H1 (cell line): ENCODE measurements around the gene CACNA1E. TPM values are rescaled to one million over a fixed set of nuclear protein-coding genes. Genes with fewer than 3 reads are reported as not detected.
A peak's percentile ranks its signal among the peaks of the same experiment; 100 is the strongest.

Experiments used
- CTCF ChIA-PET: fragments of 300-600 bp; sonication (Branson Sonifier 250); formaldehyde crosslinking; loops from one replicate; lab custom pipeline; 2021; ENCODE audit not compliant: partially characterized antibody; lab: Charles Lee
- POLR2A ChIA-PET: fragments of 300-600 bp; sonication (Branson Sonifier 250); formaldehyde crosslinking; loops from one replicate; lab custom pipeline; 2021; ENCODE audit warnings: inconsistent platforms; ENCODE audit not compliant: partially characterized antibody; lab: Charles Lee
- DNase-seq, 2 experiments: peaks; one replicate each; pipeline versions ENCODE4 v3.0.0 to v3.0.0-alpha.2; 2010 to 2022; ENCODE audit warnings: low spot score in 2 of 2, low read depth in 1 of 2, mixed read lengths in 1 of 2
- FAIRE-seq: peaks from 2 replicates; lab custom pipeline; 2011; peaks lifted over from hg19 to GRCh38; lab: Jason Lieb, UNC
- H2AFZ ChIP-seq: 2 replicates; pipeline ENCODE4 v1.8.1; 2012; ENCODE audit warnings: low read length, inconsistent platforms
- H2AK5ac ChIP-seq: 2 replicates; pipeline ENCODE4 v1.6.1; 2013; ENCODE audit warnings: low read depth, low read length
- H2BK120ac ChIP-seq: replicated peaks from 2 replicates; pipeline ENCODE3; 2013; ENCODE audit warnings: low read depth, low read length, inconsistent platforms
- H2BK12ac ChIP-seq: 2 replicates; pipeline ENCODE4 v1.6.1; 2013; ENCODE audit warnings: low read depth, low read length
- H2BK15ac ChIP-seq: 2 replicates; pipeline ENCODE4 v1.6.1; 2013; ENCODE audit warnings: low read length
- H2BK20ac ChIP-seq: 2 replicates; pipeline ENCODE4 v1.6.1; 2013; ENCODE audit warnings: low read length
- H2BK5ac ChIP-seq: 2 replicates; pipeline ENCODE4 v1.6.1; 2013; ENCODE audit warnings: low read depth, low read length
- H3K14ac ChIP-seq: 2 replicates; pipeline ENCODE4 v1.6.1; 2013; ENCODE audit warnings: inconsistent platforms; ENCODE audit not compliant: insufficient read length
- H3K18ac ChIP-seq: 2 replicates; pipeline ENCODE4 v1.6.1; 2013; ENCODE audit warnings: low read length; ENCODE audit errors: extremely low read depth
- H3K23ac ChIP-seq: 2 replicates; pipeline ENCODE4 v1.6.1; 2013; ENCODE audit warnings: inconsistent platforms; ENCODE audit not compliant: insufficient read length
- H3K23me2 ChIP-seq: 2 replicates; pipeline ENCODE4 v1.6.1; 2013; ENCODE audit warnings: low read depth, low read length
- H3K27ac ChIP-seq: 2 replicates; pipeline ENCODE4 v1.6.1; 2011; ENCODE audit warnings: low read depth, low read length, inconsistent platforms
- H3K27me3 ChIP-seq, 4 experiments: replicated peaks in 1 of 4; 1 replicate in 1 of 4; 2 replicates in 3 of 4; pipeline versions ENCODE4 v1.6.1 to v1.8.1; 2011 to 2013; ENCODE audit warnings: low read length in 3 of 4, mild to moderate bottlenecking in 3 of 4, inconsistent platforms in 2 of 4, mixed read lengths in 2 of 4, moderate library complexity in 1 of 4; ENCODE audit not compliant: control insufficient read depth in 3 of 4, insufficient read depth in 3 of 4; ENCODE audit errors: extremely low read depth in 1 of 4
- H3K36me3 ChIP-seq, 4 experiments: 2 replicates each; pipeline versions ENCODE4 v1.6.1 to v1.8.1; 2011 to 2013; ENCODE audit warnings: mild to moderate bottlenecking in 4 of 4, low read length in 3 of 4, moderate library complexity in 2 of 4, control low read depth in 1 of 4, inconsistent platforms in 1 of 4; ENCODE audit not compliant: insufficient read depth in 4 of 4, control insufficient read depth in 2 of 4
- H3K4ac ChIP-seq: replicated peaks from 2 replicates; pipeline ENCODE3; 2013; ENCODE audit warnings: low read length, low read depth, mixed read lengths, inconsistent platforms; ENCODE audit not compliant: insufficient read length
- H3K4me1 ChIP-seq, 4 experiments: replicated peaks in 1 of 4; 1 replicate in 1 of 4; 2 replicates in 3 of 4; pipeline versions ENCODE4 v1.6.1 to v1.8.1; 2011 to 2013; ENCODE audit warnings: low read length in 3 of 4, inconsistent platforms in 2 of 4, mixed read lengths in 1 of 4; ENCODE audit not compliant: insufficient read depth in 4 of 4, control insufficient read depth in 3 of 4
- H3K4me2 ChIP-seq, 2 experiments: 2 replicates each; pipeline versions ENCODE4 v1.6.1 to v1.8.1; 2011 to 2013; ENCODE audit warnings: low read depth in 2 of 2, low read length in 2 of 2, control low read depth in 1 of 2, inconsistent platforms in 1 of 2, mild to moderate bottlenecking in 1 of 2; ENCODE audit not compliant: insufficient read depth in 1 of 2
- H3K4me3 ChIP-seq, 4 experiments: fragments of 200-600, 300-600 bp in 1 of 4; sonication (generic), shearing (Covaris generic), sonication (Bioruptor Twin) in 1 of 4; 2 replicates each; pipeline versions ENCODE4 v1.5.1 to v1.8.1; 2011 to 2016; ENCODE audit warnings: low read length in 4 of 4, low read depth in 3 of 4, control low read depth in 2 of 4, inconsistent platforms in 2 of 4, mild to moderate bottlenecking in 2 of 4, mixed read lengths in 1 of 4, moderate library complexity in 1 of 4; ENCODE audit not compliant: insufficient read depth in 2 of 4; ENCODE audit errors: extremely low read depth in 1 of 4
- H3K56ac ChIP-seq: replicated peaks from 2 replicates; pipeline ENCODE3; 2013; ENCODE audit warnings: low read depth, mild to moderate bottlenecking, mixed read lengths, low read length, inconsistent platforms; ENCODE audit not compliant: insufficient read length
- H3K79me1 ChIP-seq: 2 replicates; pipeline ENCODE4 v1.6.1; 2013; ENCODE audit warnings: low read depth, low read length, control low read depth
- H3K79me2 ChIP-seq, 2 experiments: 2 replicates each; pipeline versions ENCODE4 v1.6.1 to v1.8.1; 2012 to 2013; ENCODE audit warnings: low read length in 2 of 2, mild to moderate bottlenecking in 2 of 2, inconsistent platforms in 1 of 2; ENCODE audit not compliant: insufficient read depth in 2 of 2, control insufficient read depth in 1 of 2
- H3K9ac ChIP-seq, 4 experiments: replicated peaks in 1 of 4; 1 replicate in 1 of 4; 2 replicates in 3 of 4; pipeline versions ENCODE4 v1.6.1 to v1.8.1; 2011 to 2013; ENCODE audit warnings: low read depth in 3 of 4, low read length in 3 of 4, control low read depth in 2 of 4, mild to moderate bottlenecking in 2 of 4, moderate library complexity in 2 of 4, inconsistent platforms in 1 of 4; ENCODE audit errors: extremely low read depth in 1 of 4
- H3K9me3 ChIP-seq, 2 experiments: 2 replicates each; pipeline versions ENCODE4 v1.6.1 to v1.8.1; 2012 to 2013; ENCODE audit warnings: mild to moderate bottlenecking in 2 of 2, moderate library complexity in 2 of 2, control low read depth in 1 of 2, inconsistent platforms in 1 of 2, low read depth in 1 of 2, low read length in 1 of 2, mixed read lengths in 1 of 2; ENCODE audit not compliant: insufficient read depth in 2 of 2
- H4K20me1 ChIP-seq, 2 experiments: replicated peaks in 1 of 2; 2 replicates each; pipeline versions ENCODE3 to v1.8.1; 2011 to 2013; ENCODE audit warnings: inconsistent platforms in 2 of 2, low read length in 2 of 2, mild to moderate bottlenecking in 1 of 2; ENCODE audit not compliant: insufficient read depth in 2 of 2, control insufficient read depth in 1 of 2
- H4K5ac ChIP-seq: 2 replicates; pipeline ENCODE4 v1.6.1; 2013; ENCODE audit warnings: low read length, low read depth, mixed read lengths, inconsistent platforms; ENCODE audit not compliant: insufficient read length
- H4K8ac ChIP-seq: 2 replicates; pipeline ENCODE4 v1.8.0; 2013; ENCODE audit warnings: mild to moderate bottlenecking, moderate library complexity, low read length, inconsistent platforms; ENCODE audit not compliant: insufficient read depth; ENCODE audit errors: extremely low read depth
- H4K91ac ChIP-seq: replicated peaks from 2 replicates; pipeline ENCODE3; 2013; ENCODE audit warnings: low read length, mixed read lengths, inconsistent platforms; ENCODE audit not compliant: insufficient read length
- SIX5 ChIP-seq: IDR thresholded peaks from 2 replicates; pipeline ENCODE4 v1.6.1; 2011; ENCODE audit warnings: mild to moderate bottlenecking, low read depth, low read length
- WGBS, 2 experiments: shearing (Covaris generic) in 1 of 2; methylation state at CpG; one replicate each; pipeline versions ENCODE4 v1.1.6 to v1.1.7; 2013 to 2015; ENCODE audit warnings: low lambda C conversion rate in 2 of 2, mixed read lengths in 2 of 2, inconsistent platforms in 1 of 2, low coverage in 1 of 2, missing lambda C conversion rate in 1 of 2; ENCODE audit not compliant: insufficient replicate concordance in 2 of 2, insufficient coverage in 1 of 2, insufficient read length in 1 of 2; ENCODE audit errors: extremely low coverage in 1 of 2, missing lambda C conversion rate in 1 of 2; 5-methylcytosine and 5-hydroxymethylcytosine counted together
- polyA plus RNA-seq, 7 experiments: library from polyadenylated mRNA; depleted of rRNA in 3 of 7; stranded (reverse) in 5 of 7; unstranded in 2 of 7; fragments of >200 nt in 5 of 7; fragments of 200-250 nt in 2 of 7; gene quantifications; 1 replicate in 5 of 7; 2 replicates in 1 of 7; 4 replicates in 1 of 7; pipeline versions ENCODE4 v1.2.1 to v1.2.3, GENCODE V29; 2011 to 2013; ENCODE audit warnings: missing spikeins in 2 of 7, mixed read lengths in 2 of 7
- total RNA-seq: library from RNA; stranded (reverse); fragmentation: NEBNext Ultra II Directional; extraction: Animal tissue kit (Norgen Biotek cat#: 25700); gene quantifications from 2 replicates; pipeline ENCODE4 v1.2.1, GENCODE V29; 2021
- TF ChIP-seq, protein P1 (sequence below): IDR thresholded peaks from 2 replicates; pipeline ENCODE4 v1.6.1; 2012; ENCODE audit warnings: inconsistent platforms

The CACNA1E gene
- total and polyA plus RNA-seq, 2 of the 8 experiments (the other 6 are each of a cell fraction or from before 2014, with no cell fraction given): 0.98 to 1.3 TPM

DNA sequence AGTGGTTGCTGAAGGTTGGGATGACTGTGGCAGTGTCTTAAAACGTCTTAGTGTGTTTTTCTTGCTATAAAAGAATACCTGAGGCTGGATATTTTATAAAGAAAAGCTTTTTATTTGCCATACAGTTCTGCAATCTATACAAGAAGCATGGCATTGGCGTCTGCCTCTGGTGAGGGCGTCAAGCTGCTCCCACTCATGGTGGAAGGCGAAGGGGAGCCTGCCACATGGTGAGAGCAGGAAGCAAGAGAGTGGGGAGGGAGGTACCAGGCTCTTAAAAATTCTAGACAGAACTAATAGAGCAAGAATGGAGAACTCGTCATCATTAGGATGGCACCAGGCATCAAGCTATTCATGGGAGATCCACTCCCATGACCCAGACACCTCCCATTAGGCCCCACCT lies 140.5 kb downstream of the CACNA1E start:
- Histone ChIP-seq H2BK15ac (no peak overlapping the region), H3K4me2 (no peak overlapping the region), H3K56ac (no peak overlapping the region), H3K23me2 (no peaks in the 10 kb centered on the region; the same call in 1 of the 2 replicates), H4K8ac (no peak overlapping the region), H4K5ac (no peak overlapping the region), H3K14ac (no peak overlapping the region), H4K91ac (no peak overlapping the region), H2BK5ac (no peak overlapping the region), H3K23ac (no peak overlapping the region), H3K4me1 (no peaks in the 10 kb centered on the region), H3K79me1 (no peaks in the 10 kb centered on the region), H4K20me1 (no peaks in the 10 kb centered on the region), H2AK5ac (no peak overlapping the region), H2AFZ (no peak overlapping the region), H2BK120ac (no peak overlapping the region), H3K4ac (no peak overlapping the region), H3K18ac (no peak overlapping the region), H2BK20ac (no peak overlapping the region), H3K4me3 (no peak overlapping the region), H3K9ac (no peak overlapping the region), H3K27me3 (no peaks in the 10 kb centered on the region), H3K9me3 (no peaks in the 10 kb centered on the region), H3K36me3 (no peaks in the 10 kb centered on the region), H3K27ac (no peak overlapping the region), H3K79me2 (no peaks in the 10 kb centered on the region), H2BK12ac (no peak overlapping the region)
- FAIRE-seq (no peak), DNase-seq (no peak)
- no peak for TF ChIP-seq SIX5
- TF ChIP-seq, protein P1, sequence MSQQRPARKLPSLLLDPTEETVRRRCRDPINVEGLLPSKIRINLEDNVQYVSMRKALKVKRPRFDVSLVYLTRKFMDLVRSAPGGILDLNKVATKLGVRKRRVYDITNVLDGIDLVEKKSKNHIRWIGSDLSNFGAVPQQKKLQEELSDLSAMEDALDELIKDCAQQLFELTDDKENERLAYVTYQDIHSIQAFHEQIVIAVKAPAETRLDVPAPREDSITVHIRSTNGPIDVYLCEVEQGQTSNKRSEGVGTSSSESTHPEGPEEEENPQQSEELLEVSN: peak; percentile 28; the same call in 1 of the 2 replicates
- CTCF ChIA-PET: interaction anchor here (0.9 kb wide), 1 partner anchor 40 kb away, joined by 3 read pairs; no protein-coding TSS in a partner anchor
- POLR2A ChIA-PET: no interaction called here
- 81% methylated on average over 5 of the region's 5 CpGs; no CpG with 5 or more reads in 1 of the 2 experiments for WGBS, 2 experiments
